NB4 (cell line): ENCODE data around the gene SERAC1.

ENCODE experiments used
- DNase-seq: peaks from one replicate; pipeline ENCODE4 v3.0.0; 2010; ENCODE audit warnings: low read depth
- H3K4me3 ChIP-seq: one replicate; pipeline ENCODE4 v1.5.1; 2011; ENCODE audit warnings: mild to moderate bottlenecking, low read depth, low read length, moderate library complexity
- CTCF ChIP-seq: IDR thresholded peaks from one replicate; pipeline ENCODE4 v1.5.1; 2012; ENCODE audit warnings: low read depth, low read length
- MAX ChIP-seq: IDR thresholded peaks from 2 replicates; pipeline ENCODE4 v1.6.1; 2011; ENCODE audit warnings: low read depth, low read length
- MYC ChIP-seq: IDR thresholded peaks from 2 replicates; pipeline ENCODE4 v1.6.1; 2011; ENCODE audit warnings: low read depth, low read length
- POLR2A ChIP-seq: IDR thresholded peaks from 2 replicates; pipeline ENCODE4 v1.6.1; 2011; ENCODE audit warnings: mild to moderate bottlenecking; ENCODE audit not compliant: insufficient read length; ENCODE audit errors: extremely low read depth

Gene SERAC1

GRCh38 chr6:158073776-158074175 lies 94.3 kb downstream of the SERAC1 start:
- no peak overlapping the region for H3K4me3 ChIP-seq
- TF ChIP-seq MAX: no peak
- no peak for TF ChIP-seq POLR2A
- no peak for TF ChIP-seq CTCF
- TF ChIP-seq MYC: no peak
- DNase-seq: no peak

GRCh38 chr6:158072083-158072721 lies 95.9 kb downstream of the SERAC1 start:
- H3K4me3 ChIP-seq: no peak overlapping the region
- DNase-seq: peak; percentile 81
- no peak for TF ChIP-seq MYC
- no peak for TF ChIP-seq POLR2A
- TF ChIP-seq CTCF: peak; percentile 91
- TF ChIP-seq MAX: peak; percentile 12; the same call in 1 of the 2 replicates

- no peak overlapping the region for H3K4me3 ChIP-seq
- no peak for DNase-seq
- no peak for TF ChIP-seq POLR2A
- no peak for TF ChIP-seq MAX
- TF ChIP-seq CTCF: no peak
- no peak for TF ChIP-seq MYC
Observed at GRCh38 chr6:158071121-158072082, 96.7 kb downstream of the SERAC1 start.

GRCh38 chr6:158070513-158070912 lies 97.5 kb downstream of the SERAC1 start:
- TF ChIP-seq POLR2A (no peak), MAX (no peak), MYC (no peak), CTCF (no peak)
- no peak for DNase-seq
- no peak overlapping the region for H3K4me3 ChIP-seq

- H3K4me3 ChIP-seq: no peak overlapping the region
- TF ChIP-seq MYC (no peak), CTCF (no peak), POLR2A (no peak), MAX (no peak)
- DNase-seq: no peak
Observed at GRCh38 chr6:158069800-158070195, 98.3 kb downstream of the SERAC1 start.
